Measurements from ENCODE around the gene ERBIN. TPM values are rescaled to one million over a fixed set of nuclear protein-coding genes. Genes with fewer than 3 reads are reported as not detected.

Gene ERBIN
- total RNA-seq, 1 experiment from 2014 or later: 38.9 TPM

DNA sequence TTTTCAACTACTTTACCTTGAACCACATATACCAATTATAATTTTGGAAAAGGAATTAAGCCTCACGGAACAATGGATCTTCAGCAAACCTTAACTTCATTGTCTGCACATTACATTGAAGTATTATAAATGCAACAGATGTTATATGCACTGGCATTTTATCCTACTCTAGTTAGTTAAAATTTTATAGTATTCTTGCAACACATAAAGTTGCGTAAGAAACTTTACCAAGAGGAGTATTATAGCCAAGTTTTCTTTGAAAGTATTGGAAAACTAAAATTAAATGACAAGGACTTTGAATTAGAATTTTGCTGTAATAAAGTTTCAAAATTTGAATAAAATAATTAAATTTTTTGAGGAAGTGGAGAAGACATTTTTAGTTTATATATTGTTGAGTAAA lies 154.3 kb downstream of the ERBIN start:
- Histone ChIP-seq H3K79me2 (ENCODE audit: low read length) (no peaks in the 10 kb centered on the region), H3F3A (ENCODE audit: low read length, unreplicated experiment) (no peaks in the 10 kb centered on the region), H3K9ac (ENCODE audit: low read length) (no peak overlapping the region), H3K4me2 (ENCODE audit: low read length) (no peak overlapping the region), H3K4me3 (ENCODE audit: low read length) (no peak overlapping the region), H3K27ac (ENCODE audit: low read length) (no peak overlapping the region), H3K4me1 (ENCODE audit: insufficient read depth, low read length) (no peaks in the 10 kb centered on the region), H3K9me3 (ENCODE audit: low read length) (no peaks in the 10 kb centered on the region), H3K36me3 (ENCODE audit: low read depth, low read length) (no peaks in the 10 kb centered on the region), H3K9me2 (replicated peaks; ENCODE audit: low read length) (no peaks in the 10 kb centered on the region), H3K27me3 (ENCODE audit: low read length) (no peaks in the 10 kb centered on the region), H2AFZ (ENCODE audit: low read length) (no peak overlapping the region), H4K20me1 (ENCODE audit: low read length) (no peaks in the 10 kb centered on the region)
- ATAC-seq (no peak), DNase-seq (no peak)
- CTCF ChIA-PET: no interaction called here
- POLR2A ChIA-PET (ENCODE audit: unreplicated experiment): no interaction called here
- BruUV-seq (replicated peaks): no TSS peak
- TF ChIP-seq EZH2phosphoT487 (IDR thresholded peaks at IDR 0.05; ENCODE audit: borderline replicate concordance, low read length): no peak
- TF ChIP-seq EZH2 (IDR thresholded peaks at IDR 0.05; ENCODE audit: low read length, unreplicated experiment): no peak
- TF ChIP-seq, protein P1, sequence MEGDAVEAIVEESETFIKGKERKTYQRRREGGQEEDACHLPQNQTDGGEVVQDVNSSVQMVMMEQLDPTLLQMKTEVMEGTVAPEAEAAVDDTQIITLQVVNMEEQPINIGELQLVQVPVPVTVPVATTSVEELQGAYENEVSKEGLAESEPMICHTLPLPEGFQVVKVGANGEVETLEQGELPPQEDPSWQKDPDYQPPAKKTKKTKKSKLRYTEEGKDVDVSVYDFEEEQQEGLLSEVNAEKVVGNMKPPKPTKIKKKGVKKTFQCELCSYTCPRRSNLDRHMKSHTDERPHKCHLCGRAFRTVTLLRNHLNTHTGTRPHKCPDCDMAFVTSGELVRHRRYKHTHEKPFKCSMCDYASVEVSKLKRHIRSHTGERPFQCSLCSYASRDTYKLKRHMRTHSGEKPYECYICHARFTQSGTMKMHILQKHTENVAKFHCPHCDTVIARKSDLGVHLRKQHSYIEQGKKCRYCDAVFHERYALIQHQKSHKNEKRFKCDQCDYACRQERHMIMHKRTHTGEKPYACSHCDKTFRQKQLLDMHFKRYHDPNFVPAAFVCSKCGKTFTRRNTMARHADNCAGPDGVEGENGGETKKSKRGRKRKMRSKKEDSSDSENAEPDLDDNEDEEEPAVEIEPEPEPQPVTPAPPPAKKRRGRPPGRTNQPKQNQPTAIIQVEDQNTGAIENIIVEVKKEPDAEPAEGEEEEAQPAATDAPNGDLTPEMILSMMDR (conservative IDR thresholded peaks at IDR 0.05; ENCODE audit: low read depth, low read length): no peak
- intact Hi-C loops (cut with micrococcal nuclease): no loop called here

DNA sequence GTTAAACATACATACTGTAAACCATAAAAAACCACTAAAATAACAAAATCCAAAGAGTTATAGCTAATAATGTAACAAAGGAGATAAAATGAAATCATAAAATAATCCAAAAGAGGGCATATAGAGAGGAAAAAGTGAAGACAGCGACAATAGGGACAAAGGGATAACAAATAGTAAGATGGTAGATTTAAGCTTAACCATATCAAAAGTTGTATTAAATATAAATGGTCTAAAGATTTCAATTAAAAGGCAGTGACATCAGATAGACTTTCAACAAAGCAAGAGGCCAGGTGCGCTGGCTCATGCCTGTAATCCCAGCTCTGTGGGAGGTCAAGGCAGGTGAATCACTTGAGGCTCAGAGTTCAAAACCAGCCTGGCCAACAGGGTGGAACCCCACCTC lies 163.0 kb downstream of the ERBIN start:
- Histone ChIP-seq H3K9ac (ENCODE audit: low read length) (no peak overlapping the region), H3K4me3 (ENCODE audit: low read length) (no peak overlapping the region), H3K27me3 (ENCODE audit: low read length) (no peaks in the 10 kb centered on the region), H2AFZ (ENCODE audit: low read length) (no peak overlapping the region), H3K79me2 (ENCODE audit: low read length) (no peaks in the 10 kb centered on the region), H3K27ac (ENCODE audit: low read length) (no peak overlapping the region), H3K36me3 (ENCODE audit: low read depth, low read length) (no peaks in the 10 kb centered on the region; the same call in none of the 2 replicates), H3K9me3 (ENCODE audit: low read length) (no peaks in the 10 kb centered on the region), H3K4me1 (ENCODE audit: insufficient read depth, low read length) (no peaks in the 10 kb centered on the region), H4K20me1 (ENCODE audit: low read length) (no peaks in the 10 kb centered on the region), H3K4me2 (ENCODE audit: low read length) (no peak overlapping the region), H3K9me2 (replicated peaks; ENCODE audit: low read length) (no peaks in the 10 kb centered on the region), H3F3A (ENCODE audit: low read length, unreplicated experiment) (no peaks in the 10 kb centered on the region)
- POLR2A ChIA-PET (ENCODE audit: unreplicated experiment): no interaction called here
- no peak for ATAC-seq
- intact Hi-C loops (cut with micrococcal nuclease): no loop called here
- CTCF ChIA-PET: no interaction called here
- no TSS peak for BruUV-seq (replicated peaks)
- TF ChIP-seq EZH2 (IDR thresholded peaks at IDR 0.05; ENCODE audit: low read length, unreplicated experiment) (no peak), EZH2phosphoT487 (IDR thresholded peaks at IDR 0.05; ENCODE audit: borderline replicate concordance, low read length) (no peak)
- TF ChIP-seq, protein P1 (conservative IDR thresholded peaks at IDR 0.05; ENCODE audit: low read depth, low read length): no peak
- DNase-seq: no peak

DNA sequence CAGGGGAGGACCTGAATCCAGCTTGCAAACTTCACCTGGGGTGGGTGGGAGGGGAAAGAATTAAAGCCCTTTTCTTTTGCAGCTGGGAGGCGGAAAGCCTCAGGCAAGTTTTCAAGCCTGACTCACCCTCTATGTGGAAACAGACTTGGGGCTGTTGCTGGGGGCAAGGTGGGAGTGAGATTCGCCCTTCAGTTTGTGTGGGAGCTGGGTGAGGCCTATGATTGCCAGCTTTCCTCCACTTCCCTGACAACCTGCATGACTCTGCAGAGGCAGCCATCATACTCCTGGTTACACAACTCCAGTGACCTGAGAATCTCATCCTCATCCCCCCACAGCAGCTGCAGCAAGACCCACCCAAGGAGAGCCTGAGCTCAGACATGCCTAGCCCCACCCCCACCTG lies 174.5 kb downstream of the ERBIN start:
- TF ChIP-seq, protein P1 (conservative IDR thresholded peaks at IDR 0.05; ENCODE audit: low read depth, low read length): no peak
- TF ChIP-seq EZH2phosphoT487 (IDR thresholded peaks at IDR 0.05; ENCODE audit: borderline replicate concordance, low read length) (no peak), EZH2 (IDR thresholded peaks at IDR 0.05; ENCODE audit: low read length, unreplicated experiment) (no peak)
- BruUV-seq (replicated peaks): no TSS peak
- H3K4me1 ChIP-seq (ENCODE audit: insufficient read depth, low read length): no peaks in the 10 kb centered on the region
- H3K9me3 ChIP-seq (ENCODE audit: low read length): no peaks in the 10 kb centered on the region
- no peak overlapping the region for H3K4me3 ChIP-seq (ENCODE audit: low read length)
- no peak overlapping the region for H3K27ac ChIP-seq (ENCODE audit: low read length)
- H3F3A ChIP-seq (ENCODE audit: low read length, unreplicated experiment): no peaks in the 10 kb centered on the region
- no peak for DNase-seq
- ChIA-PET POLR2A (ENCODE audit: unreplicated experiment) (interaction anchor here (0.7 kb wide), 1 partner anchor 654 kb away, joined by 3 read pairs; no protein-coding TSS in a partner anchor), CTCF (no interaction called here)
- no peaks in the 10 kb centered on the region for H3K9me2 ChIP-seq (replicated peaks; ENCODE audit: low read length)
- no peak for ATAC-seq
- H2AFZ ChIP-seq (ENCODE audit: low read length): no peak overlapping the region
- H3K36me3 ChIP-seq (ENCODE audit: low read depth, low read length): no peaks in the 10 kb centered on the region
- intact Hi-C loops (cut with micrococcal nuclease): no loop called here
- no peak overlapping the region for H3K4me2 ChIP-seq (ENCODE audit: low read length)
- no peaks in the 10 kb centered on the region for H3K79me2 ChIP-seq (ENCODE audit: low read length)
- H3K9ac ChIP-seq (ENCODE audit: low read length): no peak overlapping the region
- no peaks in the 10 kb centered on the region for H3K27me3 ChIP-seq (ENCODE audit: low read length)
- H4K20me1 ChIP-seq (ENCODE audit: low read length): no peaks in the 10 kb centered on the region

Data from PC-3 (cell line).